GM21447 (cell line): Measurements from ENCODE around the gene MPV17.
"Not testable (repeated sequence)": the region's sequence is repeated elsewhere in the genome, so short reads cannot be mapped to it uniquely, and the experiment has no call there.

ENCODE experiments used
- ATAC-seq: cut with Tn5 transposase; IDR thresholded peaks from one replicate; pipeline ENCODE4 v1.9.1; 2021; ENCODE audit not compliant: unreplicated experiment

MPV17 gene

GRCh38 chr2:27300606-27301005 lies 22.3 kb downstream of the MPV17 start:
- ATAC-seq: not testable (repeated sequence)

- no peak for ATAC-seq
Measured at GRCh38 chr2:27298391-27299080, 24.4 kb downstream of the MPV17 start.

DNA sequence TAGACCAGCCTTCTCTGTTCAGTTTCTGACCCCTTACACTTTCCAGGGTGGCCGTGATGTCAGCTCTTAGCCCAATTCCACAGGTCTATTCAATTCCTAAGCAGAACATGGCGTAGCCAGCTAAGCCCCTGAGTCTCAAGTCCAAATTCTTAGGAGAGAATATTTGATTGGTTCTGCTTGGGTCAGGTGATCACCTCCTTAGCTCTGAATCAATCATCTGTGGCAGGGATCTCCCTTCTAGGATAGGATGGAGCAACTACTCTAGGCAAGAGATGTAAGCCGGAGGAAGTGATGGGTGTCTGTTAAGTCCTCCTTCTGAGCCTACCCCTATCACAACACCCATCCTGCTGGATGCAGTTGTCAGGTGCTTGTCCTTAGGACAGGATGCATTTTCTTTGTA lies 25.7 kb downstream of the MPV17 start:
- no peak for ATAC-seq

DNA sequence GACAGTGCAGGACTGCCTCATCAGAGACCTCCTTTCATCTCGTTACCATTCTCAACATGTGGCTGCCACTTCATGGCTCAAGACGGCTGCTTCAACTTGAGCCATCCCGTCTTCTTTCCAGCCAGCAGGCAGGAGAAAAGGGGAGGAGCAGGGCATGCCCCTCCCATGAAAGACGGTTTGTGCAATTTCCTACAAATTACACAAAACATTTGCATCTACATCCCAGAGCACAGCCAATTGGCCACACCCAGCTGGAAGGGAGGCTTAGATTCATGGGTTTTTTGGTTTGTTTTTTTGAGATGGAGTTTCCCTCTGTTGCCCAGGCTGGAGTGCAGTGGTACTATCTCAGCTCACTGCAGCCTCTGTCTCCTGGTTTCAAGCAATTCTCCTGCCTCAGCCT lies 26.4 kb downstream of the MPV17 start:
- ATAC-seq: no peak

GRCh38 chr2:27294928-27295327 lies 28.0 kb downstream of the MPV17 start:
- no peak for ATAC-seq

DNA sequence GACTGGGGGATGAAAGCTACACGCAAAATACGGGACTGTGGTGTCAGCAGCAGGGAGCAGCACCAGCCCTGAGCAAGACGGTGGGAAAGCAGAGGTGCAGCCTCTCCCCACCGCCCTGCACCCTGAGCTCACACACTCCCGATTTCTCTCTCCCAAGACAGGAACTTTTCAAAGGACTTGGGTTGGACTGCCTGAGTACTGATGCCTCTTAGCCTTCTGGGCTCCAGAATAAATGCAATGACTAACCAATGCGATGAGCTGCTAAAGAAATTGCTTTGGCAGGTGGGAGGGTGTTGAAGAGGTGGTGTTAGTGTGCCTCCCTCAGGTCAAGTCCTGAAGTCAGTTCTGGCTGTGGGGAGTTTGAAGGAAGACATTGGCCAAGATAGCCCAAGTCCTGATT lies 31.0 kb downstream of the MPV17 start:
- no peak for ATAC-seq

DNA sequence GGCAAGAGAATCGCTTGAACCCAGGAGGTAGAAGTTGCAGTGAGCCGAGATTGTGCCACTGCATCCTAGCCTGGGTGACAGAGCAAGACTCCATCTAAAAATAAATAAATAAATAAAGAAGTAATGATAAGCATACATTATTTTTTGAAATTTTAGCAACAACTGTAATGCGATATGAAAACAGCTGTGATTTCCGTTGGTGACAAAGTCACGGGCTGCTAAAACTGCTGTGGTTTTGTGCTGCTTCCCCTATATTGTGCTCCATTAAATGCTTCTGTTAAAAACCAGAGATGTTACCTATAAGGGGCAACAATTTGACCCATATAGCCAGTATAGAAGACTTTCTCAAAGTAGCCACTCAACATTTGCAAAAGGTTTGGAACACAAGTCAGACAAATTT lies 32.3 kb downstream of the MPV17 start:
- ATAC-seq: no peak

- no peak for ATAC-seq
Measured at GRCh38 chr2:27288610-27289009, 34.3 kb downstream of the MPV17 start.

- ATAC-seq: no peak
Measured at GRCh38 chr2:27285481-27285880, 37.4 kb downstream of the MPV17 start.

GRCh38 chr2:27284996-27285395 lies 37.9 kb downstream of the MPV17 start:
- ATAC-seq: no peak

GRCh38 chr2:27282892-27283291 lies 40.0 kb downstream of the MPV17 start:
- ATAC-seq: no peak

GRCh38 chr2:27281855-27282559 lies 40.9 kb downstream of the MPV17 start, which contains the start of gene TRIM54:
TSS of gene TRIM54 (plus strand) at chr2:27282429. CDS start at chr2:27282732, 303 bp downstream.
- no peak for ATAC-seq

GRCh38 chr2:27281442-27281841 lies 41.5 kb downstream of the MPV17 start:
- no peak for ATAC-seq

DNA sequence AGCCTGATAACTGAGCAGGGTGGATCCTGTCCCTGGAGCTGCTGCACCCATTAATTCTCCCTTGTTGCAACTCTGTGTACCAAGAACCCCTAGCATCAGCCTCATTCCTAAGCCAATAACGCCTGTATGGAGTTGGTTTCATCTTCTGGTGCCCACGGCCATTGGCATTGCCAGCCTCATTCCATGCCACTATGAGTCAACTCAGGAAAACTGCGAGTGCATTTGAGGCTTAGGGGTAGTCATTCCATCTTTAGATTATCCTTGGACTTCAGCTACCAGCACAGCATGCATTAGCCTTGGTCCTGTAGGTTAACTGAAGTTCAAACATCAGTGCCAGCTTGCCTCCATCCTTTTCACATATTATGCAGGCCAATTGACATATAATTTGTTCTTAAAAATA lies 42.1 kb downstream of the MPV17 start:
- no peak for ATAC-seq

- ATAC-seq: no peak
Measured at GRCh38 chr2:27278010-27278409, 44.9 kb downstream of the MPV17 start.

- ATAC-seq: no peak
Measured at GRCh38 chr2:27275211-27276150, 47.4 kb downstream of the MPV17 start, which contains the start of gene DNAJC5G. TSS of gene DNAJC5G (plus strand) at chr2:27275433. CDS start at chr2:27276729, 1,296 bp downstream.

- not testable (repeated sequence) for ATAC-seq
Measured at GRCh38 chr2:27272537-27273522, 50.1 kb downstream of the MPV17 start.

DNA sequence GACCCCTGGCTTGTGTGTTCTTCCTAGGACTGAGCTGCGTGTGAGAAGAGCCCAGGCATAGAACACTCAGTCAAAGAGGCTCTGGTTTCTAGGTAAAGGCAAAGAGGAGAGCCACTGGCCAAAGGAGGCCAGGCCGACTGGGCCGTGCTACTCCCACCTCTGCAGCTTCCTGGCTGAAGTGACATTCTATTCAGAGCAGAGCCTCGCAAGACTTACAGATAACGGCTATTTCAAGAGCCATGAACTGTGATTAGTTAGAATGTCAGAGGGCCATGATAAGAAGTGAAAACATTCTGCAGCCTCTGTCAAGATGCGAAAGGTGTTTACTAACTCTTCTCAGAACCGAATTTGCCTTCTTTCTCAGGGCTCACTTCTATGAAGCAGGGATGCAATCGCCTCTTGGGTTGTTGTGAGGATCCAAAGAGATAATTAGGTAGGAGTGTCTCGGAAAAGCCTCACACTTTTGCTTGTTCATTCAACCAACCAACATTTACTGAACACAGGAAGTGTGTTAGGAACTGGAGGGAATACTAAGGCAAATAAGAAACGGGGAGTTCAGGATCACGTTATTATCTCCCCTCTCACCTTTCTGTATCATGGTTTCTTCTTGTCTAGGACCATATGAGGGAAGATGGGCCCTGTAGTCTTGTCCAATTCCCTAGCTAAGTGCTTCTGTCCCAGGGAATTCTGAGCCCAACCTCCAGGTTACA lies 51.1 kb downstream of the MPV17 start:
- no peak for ATAC-seq

DNA sequence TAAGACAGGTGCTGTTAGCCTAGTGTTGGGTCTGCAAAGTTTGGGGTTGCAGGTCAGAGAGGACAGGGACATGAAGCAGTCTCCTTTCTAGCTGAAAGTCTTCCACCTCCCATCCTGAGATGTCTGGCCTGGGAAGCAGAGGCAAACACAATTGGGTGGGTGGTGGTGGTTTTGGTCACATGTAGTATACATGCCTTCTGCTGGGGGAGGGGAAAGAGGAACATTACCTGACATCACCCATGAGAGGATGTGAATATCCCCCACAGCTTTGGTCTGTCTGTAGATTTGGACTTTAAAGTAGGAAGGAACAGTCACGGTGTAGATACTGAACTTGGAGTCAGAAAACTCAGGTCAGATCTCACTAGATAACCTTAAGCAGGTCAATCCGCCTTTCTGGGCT lies 52.2 kb downstream of the MPV17 start:
- no peak for ATAC-seq

GRCh38 chr2:27270131-27270530 lies 52.8 kb downstream of the MPV17 start:
- no peak for ATAC-seq
